GM08714 (cell line): ENCODE data around the gene SLC13A3.
A peak's percentile ranks its signal among the peaks of the same experiment; 100 is the strongest.

Experiments
- H3K4me3 ChIP-seq: fragments of 200-500 bp; sonication (Bioruptor generic); 2 replicates; pipeline ENCODE4 v1.5.1; 2014; ENCODE audit warnings: mild to moderate bottlenecking, low read length, inconsistent platforms
- ZNF274 ChIP-seq: IDR thresholded peaks from 2 replicates; pipeline ENCODE4 v1.6.1; 2012; ENCODE audit warnings: mild to moderate bottlenecking, low read depth, low read length

Gene SLC13A3

GRCh38 chr20:46564241-46564957, 86.9 kb downstream of the SLC13A3 start:
- H3K4me3 ChIP-seq: no peak overlapping the region
- TF ChIP-seq ZNF274: no peak

DNA sequence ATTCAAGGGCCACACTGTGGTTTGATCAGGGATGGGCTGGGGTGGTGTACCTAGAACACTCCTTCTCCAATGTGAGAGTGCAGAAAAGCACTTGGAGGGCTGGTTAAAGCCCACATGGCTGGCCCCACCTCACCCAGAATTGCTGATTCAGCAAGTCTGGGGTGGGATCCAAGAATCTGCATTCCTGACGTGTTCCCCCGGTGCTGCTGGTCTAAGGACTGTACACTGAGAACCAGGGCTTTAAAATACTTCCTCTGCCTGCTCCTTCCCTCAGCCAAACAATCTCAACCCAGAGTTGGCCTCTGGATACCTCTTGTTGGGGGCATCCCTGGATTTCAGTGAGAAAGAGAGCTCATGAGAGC, 87.4 kb downstream of the SLC13A3 start:
- TF ChIP-seq ZNF274: no peak
- no peak overlapping the region for H3K4me3 ChIP-seq

- no peak for TF ChIP-seq ZNF274
- no peak overlapping the region for H3K4me3 ChIP-seq
These were observed 87.9 kb downstream of the SLC13A3 start for GRCh38 chr20:46563170-46563859.

- TF ChIP-seq ZNF274: no peak
- H3K4me3 ChIP-seq: peak overlapping the region; percentile 7; the same call in 1 of the 2 replicates
These were observed 88.7 kb downstream of the SLC13A3 start for GRCh38 chr20:46562373-46563169.

DNA sequence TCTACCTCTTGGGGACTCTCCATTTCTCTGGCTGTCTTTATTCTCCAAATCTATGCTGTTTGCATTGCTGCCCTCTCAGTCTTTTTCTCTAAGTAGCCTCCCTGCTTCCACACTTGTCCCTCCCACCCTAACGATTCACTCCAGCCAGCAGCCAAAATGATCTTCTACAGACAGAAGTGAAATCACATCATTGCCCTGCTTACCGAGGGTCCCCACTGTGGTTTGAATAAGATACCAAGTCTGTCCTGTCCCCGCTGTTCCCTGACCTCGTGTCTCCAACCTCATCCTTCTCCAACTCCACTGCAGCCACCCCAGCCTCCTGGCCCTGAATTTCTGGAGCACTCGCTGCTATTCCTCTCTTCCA, 89.3 kb downstream of the SLC13A3 start:
- peak overlapping the region; percentile 7; the same call in 1 of the 2 replicates for H3K4me3 ChIP-seq
- TF ChIP-seq ZNF274: no peak

- TF ChIP-seq ZNF274: no peak
- no peak overlapping the region for H3K4me3 ChIP-seq
These were observed 91.4 kb downstream of the SLC13A3 start for GRCh38 chr20:46559685-46560440.

DNA sequence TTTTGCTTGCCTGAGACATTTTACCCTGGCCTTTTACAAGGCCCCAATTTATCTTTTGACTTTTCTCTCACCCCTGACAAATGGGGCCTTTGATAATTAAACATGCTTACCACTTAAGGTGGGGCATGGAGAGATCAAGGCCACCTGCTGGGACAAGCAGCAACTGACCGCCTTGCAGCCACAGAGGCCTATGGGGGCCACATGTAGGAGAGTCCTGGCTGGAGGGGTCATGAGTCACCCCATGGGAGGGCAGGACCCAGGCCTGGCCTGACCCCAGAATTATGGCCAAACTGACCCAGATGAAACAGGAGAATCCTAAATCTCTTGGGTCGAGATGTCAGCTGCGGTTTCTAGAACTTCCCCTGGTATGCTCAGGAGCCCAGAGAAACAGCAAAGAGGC, 92.3 kb downstream of the SLC13A3 start:
- no peak for TF ChIP-seq ZNF274
- no peak overlapping the region for H3K4me3 ChIP-seq

GRCh38 chr20:46558511-46558959, 92.7 kb downstream of the SLC13A3 start:
- no peak for TF ChIP-seq ZNF274
- no peak overlapping the region for H3K4me3 ChIP-seq

GRCh38 chr20:46557231-46557956, 93.9 kb downstream of the SLC13A3 start:
- no peak overlapping the region for H3K4me3 ChIP-seq
- no peak for TF ChIP-seq ZNF274

- H3K4me3 ChIP-seq: no peak overlapping the region
- TF ChIP-seq ZNF274: no peak
These were observed 95.8 kb downstream of the SLC13A3 start for GRCh38 chr20:46555370-46555956.

DNA sequence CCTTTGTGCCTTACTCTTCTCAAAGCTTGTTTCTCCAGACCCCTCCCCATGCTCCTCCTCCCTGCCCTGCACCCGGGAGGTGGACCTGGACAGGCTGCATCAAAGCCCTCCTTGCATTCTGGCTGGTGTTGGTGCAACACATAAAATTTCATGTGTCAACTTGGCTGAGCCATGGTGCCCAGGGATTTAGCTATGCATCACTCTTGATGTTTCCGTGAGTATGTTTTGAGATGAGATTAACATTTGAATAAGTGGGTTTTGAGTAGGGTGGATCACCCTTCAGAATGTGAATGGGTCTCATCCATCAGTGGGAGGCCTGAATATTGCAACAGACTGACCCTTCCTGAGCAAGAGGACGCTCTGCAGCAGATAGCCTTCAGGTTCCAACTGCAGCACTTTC, 96.4 kb downstream of the SLC13A3 start:
- no peak for TF ChIP-seq ZNF274

DNA sequence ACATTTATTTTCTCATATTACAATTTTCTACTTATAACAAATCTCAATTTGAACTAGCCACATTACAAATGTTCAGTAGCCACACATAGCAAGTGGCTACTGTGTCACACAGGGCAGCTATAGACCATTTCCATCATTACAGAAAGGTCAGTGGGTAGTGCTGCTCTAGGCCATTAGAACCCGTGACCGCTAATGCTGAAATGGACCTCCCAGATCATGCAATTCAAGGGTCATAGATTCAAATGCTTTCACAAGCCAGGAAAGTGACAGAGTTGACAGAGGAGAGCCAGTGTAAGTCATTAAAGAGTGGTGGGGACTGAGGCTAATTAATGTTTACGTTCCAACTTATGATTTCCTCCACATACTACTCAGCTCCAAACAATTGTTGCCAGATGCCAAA, 97.3 kb downstream of the SLC13A3 start:
- no peak overlapping the region for H3K4me3 ChIP-seq
- TF ChIP-seq ZNF274: no peak

More for the DNA sequence above, 96.4 kb downstream of the SLC13A3 start:
- H3K4me3 ChIP-seq: no peak overlapping the region
